ENCODE results near the gene ZNF223.
A peak's percentile ranks its signal among the peaks of the same experiment; 100 is the strongest.

The ZNF223 gene

GRCh38 chr19:44042147-44042546 is 9.7 kb upstream of the ZNF223 start:
- no peak overlapping the region for H3K4me3 ChIP-seq (ENCODE audit: low read length)
- no peak for DNase-seq (ENCODE audit: low read depth)
- no peak for TF ChIP-seq CTCF (conservative IDR thresholded peaks at IDR 0.05; ENCODE audit: low read depth, low read length)

GRCh38 chr19:44050740-44051649 is 841 bp upstream of the ZNF223 start:
- TF ChIP-seq CTCF (conservative IDR thresholded peaks at IDR 0.05; ENCODE audit: low read depth, low read length): no peak
- peak overlapping the region; percentile 96 for H3K4me3 ChIP-seq (ENCODE audit: low read length)
- no peak for DNase-seq (ENCODE audit: low read depth)

GRCh38 chr19:44055870-44056269 is 4.0 kb downstream of the ZNF223 start:
- H3K4me3 ChIP-seq (ENCODE audit: low read length): no peak overlapping the region
- DNase-seq (ENCODE audit: low read depth): no peak
- TF ChIP-seq CTCF (conservative IDR thresholded peaks at IDR 0.05; ENCODE audit: low read depth, low read length): no peak

DNA sequence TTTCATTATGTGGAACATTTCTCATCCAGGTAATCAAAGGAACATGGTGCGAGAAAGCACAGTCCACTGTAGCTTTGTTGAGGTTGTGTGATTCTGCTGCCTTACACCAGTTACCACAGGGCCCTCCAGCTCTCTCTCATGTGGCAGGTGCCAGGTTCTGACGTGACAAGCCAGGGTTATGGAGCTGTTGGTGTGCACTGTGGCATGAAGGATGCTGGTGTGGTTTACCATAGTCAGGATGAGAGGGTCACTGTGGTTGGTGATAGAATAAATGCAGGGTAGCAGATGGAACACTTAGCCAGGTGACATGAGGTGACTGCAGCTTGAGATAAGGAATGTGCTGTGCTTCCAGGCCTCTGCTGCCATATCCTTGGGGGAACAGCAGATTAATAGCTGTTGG is 7.4 kb downstream of the ZNF223 start:
- no peak overlapping the region for H3K4me3 ChIP-seq (ENCODE audit: low read length)
- no peak for DNase-seq (ENCODE audit: low read depth)
- TF ChIP-seq CTCF (conservative IDR thresholded peaks at IDR 0.05; ENCODE audit: low read depth, low read length): no peak

GRCh38 chr19:44061038-44061437 is 9.2 kb downstream of the ZNF223 start:
- TF ChIP-seq CTCF (conservative IDR thresholded peaks at IDR 0.05; ENCODE audit: low read depth, low read length): no peak
- DNase-seq (ENCODE audit: low read depth): no peak
- no peak overlapping the region for H3K4me3 ChIP-seq (ENCODE audit: low read length)

- H3K4me3 ChIP-seq (ENCODE audit: low read length): no peak overlapping the region
- no peak for TF ChIP-seq CTCF (conservative IDR thresholded peaks at IDR 0.05; ENCODE audit: low read depth, low read length)
- DNase-seq (ENCODE audit: low read depth): no peak
Measured at GRCh38 chr19:44066305-44066704, 14.5 kb downstream of the ZNF223 start.

GRCh38 chr19:44069415-44069814 is 17.6 kb downstream of the ZNF223 start:
- TF ChIP-seq CTCF (conservative IDR thresholded peaks at IDR 0.05; ENCODE audit: low read depth, low read length): no peak
- no peak for DNase-seq (ENCODE audit: low read depth)
- no peak overlapping the region for H3K4me3 ChIP-seq (ENCODE audit: low read length)

Data from retinal pigment epithelial cell (primary cell).